HG03378 (cell line): ENCODE data around the gene SCAMP2.

Experiments used
- ATAC-seq: cut with Tn5 transposase; IDR thresholded peaks from one replicate; pipeline ENCODE4 v1.9.1; 2021; ENCODE audit warnings: mild to moderate bottlenecking, moderate library complexity; ENCODE audit not compliant: unreplicated experiment

The SCAMP2 gene

GRCh38 chr15:74863239-74864056, 9.7 kb downstream of the SCAMP2 start:
- no peak for ATAC-seq

- no peak for ATAC-seq
These were observed 14.8 kb downstream of the SCAMP2 start for GRCh38 chr15:74858369-74858740.

DNA sequence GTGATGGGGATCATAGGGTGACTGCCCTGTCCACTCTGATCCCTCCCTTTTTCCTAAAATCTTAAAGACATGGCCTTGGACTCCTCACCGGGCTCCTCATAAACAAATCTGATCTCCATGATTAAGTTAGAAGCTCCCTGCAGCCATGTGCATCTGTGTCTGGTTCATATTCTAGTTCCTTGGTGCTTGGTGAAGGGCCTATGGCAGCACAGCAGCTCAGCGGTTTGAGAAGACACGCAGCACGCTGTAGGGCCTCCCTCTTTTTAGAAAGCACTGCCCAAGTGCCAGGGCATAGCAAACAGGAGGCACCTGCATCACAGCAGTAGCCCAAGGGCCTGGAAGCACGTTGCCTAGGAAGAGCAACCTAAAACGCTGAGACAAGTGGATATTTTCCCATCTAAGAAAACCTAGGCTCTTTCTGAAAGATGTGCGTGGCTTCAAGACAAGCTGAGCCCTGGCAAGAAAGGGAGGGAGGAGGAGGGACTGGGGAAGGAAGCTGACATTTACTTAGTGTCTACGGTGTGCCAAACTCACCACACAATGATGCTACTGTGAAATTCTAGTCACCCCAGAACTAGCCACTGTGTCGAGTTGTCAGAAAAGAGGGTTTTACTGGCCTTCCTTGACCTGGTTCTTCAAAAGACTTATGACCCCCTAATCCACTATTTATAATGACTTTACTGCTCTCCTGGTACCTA, 15.3 kb downstream of the SCAMP2 start:
- ATAC-seq, result peak; percentile 19

DNA sequence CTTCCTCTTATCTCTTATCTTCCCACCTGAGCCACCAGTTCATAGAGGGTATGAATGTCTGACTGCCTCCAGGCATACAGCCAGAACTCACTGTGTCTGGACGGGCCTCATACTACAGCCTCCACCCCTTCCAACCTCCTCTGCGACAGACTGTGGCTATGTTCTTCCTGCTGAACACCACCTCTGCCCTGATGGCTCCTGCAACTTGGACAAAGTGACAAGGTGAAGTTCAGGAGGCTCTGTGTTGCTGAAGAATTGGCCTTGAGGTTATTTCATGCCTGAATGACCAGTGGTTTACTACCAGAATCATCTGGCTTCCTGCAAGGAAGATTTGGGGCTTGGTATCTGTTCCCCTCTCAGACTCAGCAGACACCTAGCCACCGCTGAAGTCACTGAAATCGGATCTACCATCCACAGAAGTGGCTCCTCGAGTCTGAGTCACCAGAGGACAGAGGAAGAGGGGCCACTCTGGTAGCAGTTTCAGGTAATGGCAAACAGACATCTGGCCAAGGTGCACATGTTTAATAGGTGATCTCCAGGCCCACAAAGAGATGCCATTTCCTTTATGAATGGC, 16.0 kb downstream of the SCAMP2 start:
- ATAC-seq, result peak; percentile 62

GRCh38 chr15:74856537-74856936, 16.6 kb downstream of the SCAMP2 start:
- ATAC-seq, result no peak

DNA sequence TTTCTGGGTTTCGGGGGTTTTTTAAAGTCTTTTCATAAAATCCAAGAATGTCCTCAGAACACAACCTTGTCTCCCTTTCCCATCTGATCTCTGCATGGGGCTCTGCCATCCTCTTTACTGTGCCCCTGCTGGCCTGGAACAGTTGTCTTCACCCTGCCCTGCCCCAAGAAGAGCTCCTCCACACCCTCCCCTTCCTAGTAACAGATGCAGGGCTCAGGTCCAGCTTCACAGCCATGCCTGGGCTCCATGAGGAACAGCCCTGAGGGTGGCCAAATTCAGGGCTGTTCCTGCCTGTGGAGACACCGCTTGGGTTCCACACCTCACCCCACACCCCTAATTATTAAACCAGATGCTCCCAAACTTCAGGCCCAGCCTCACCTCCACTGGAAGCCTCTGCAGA, 17.3 kb downstream of the SCAMP2 start:
- ATAC-seq, result no peak

GRCh38 chr15:74854453-74855022, 18.6 kb downstream of the SCAMP2 start:
- no peak for ATAC-seq

GRCh38 chr15:74851960-74852359, 21.2 kb downstream of the SCAMP2 start:
- ATAC-seq, result no peak

DNA sequence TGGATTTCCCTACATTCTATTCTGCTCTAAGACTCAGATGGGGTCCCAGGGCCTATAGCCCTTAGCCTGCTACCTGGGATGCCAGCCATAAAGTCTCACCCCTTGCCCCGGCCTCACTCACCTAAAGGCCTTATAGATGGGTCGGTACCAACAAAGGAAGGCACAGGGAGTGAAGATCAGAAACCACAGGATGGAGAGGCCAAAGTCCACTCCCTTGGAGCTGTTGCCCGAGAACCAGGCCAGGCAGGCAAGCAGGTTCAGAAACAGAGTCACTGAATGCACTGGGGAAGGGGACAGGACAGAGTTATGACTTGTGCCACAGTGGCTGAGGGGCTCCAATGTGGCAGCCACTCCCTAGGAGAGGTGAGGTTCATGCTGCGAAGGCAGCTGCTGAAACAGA, 22.8 kb downstream of the SCAMP2 start:
- ATAC-seq, result no peak

DNA sequence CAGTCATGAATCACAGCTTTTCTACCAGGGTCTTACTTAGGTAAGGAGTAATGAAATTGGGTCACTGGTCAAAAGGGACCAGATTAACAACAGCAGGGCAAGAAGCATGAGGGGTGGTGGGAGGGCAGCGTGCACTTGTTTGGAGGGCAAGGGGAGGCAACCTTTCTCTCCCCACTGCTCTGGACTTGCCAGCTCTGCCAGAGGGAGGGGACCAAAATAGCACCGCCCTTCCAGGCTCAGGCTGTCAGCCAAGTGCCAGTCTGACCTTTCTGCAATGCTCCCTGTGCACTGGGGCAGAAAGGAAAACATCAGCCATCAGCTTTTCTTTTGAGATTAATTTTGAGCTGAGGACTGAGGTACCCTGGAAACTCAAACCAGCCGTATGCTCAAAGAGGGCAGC, 25.7 kb downstream of the SCAMP2 start:
- ATAC-seq, result no peak

DNA sequence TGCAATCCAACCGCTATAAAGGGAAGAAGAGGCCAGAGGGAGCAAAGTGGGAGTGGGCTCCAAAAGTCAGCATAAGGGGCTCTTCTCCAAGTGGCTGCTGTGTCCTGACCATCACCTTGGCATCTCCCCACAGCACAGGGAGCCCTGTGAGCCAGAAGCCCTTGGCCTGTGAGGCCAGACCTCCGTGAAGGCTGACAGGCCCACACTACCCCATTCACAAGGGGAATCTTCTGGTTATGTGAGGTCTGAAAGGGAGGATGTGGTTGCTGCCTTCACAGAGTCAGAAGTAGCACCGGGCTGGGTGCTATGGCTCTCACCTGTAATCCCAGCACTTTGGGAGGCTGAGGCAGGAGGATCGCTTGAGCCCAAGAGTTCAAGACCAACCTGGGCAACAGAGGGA, 27.6 kb downstream of the SCAMP2 start:
- ATAC-seq, result no peak

GRCh38 chr15:74845208-74845568, 28.0 kb downstream of the SCAMP2 start:
- ATAC-seq, result no peak

DNA sequence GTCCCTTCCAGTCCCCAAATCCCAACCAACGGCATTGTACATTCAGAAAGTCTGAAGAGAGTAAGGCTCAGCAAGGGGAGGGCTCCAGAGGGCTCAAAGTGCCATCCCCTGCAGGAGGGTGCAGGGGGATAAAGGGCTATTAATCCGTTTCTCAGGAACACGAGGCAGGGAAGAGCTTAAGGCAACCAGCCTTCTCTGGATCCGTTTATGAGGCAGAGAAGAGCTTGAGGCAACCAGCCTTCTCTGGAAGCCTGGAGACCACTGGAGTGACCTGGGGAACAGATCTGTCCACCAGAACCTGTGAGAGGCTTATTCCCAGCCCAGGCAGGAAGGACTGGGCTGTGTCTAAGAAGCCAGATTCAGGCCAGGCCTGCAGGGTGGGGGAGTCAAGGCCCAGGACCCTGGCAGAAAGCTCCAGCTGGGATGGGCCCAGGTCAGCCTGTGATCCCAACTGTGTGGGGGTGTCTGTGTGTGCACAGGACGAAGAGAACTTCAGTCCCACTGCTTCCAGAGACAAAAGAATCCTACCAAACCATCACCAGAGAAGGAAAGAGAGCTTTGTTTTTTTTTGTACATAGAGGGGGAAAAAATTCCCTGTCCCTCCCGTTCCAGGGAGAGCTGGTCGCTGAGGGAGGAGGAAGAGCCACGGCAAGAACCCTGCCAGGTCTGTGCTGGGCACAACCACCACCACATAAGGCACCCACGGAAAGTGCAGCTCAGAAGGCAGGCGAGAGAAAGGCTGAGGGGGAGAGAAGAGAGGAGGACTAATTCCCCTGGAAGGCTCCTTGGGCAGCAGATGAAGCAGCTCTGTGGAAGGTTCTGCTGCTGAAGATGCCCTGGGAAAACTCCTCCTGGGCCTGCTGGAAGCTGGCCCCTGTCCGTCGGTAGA, 28.6 kb downstream of the SCAMP2 start:
- no peak for ATAC-seq

GRCh38 chr15:74843891-74844299, 29.3 kb downstream of the SCAMP2 start:
- no peak for ATAC-seq

- ATAC-seq, result peak; percentile 6
These were observed 29.7 kb downstream of the SCAMP2 start for GRCh38 chr15:74843445-74843828.

- ATAC-seq, result peak; percentile 50
These were observed 30.4 kb downstream of the SCAMP2 start, which contains the start of gene ULK3 for GRCh38 chr15:74842581-74843444. ULK3 (minus strand) TSS chr15:74843156; CDS start chr15:74843105, 51 bp downstream.

DNA sequence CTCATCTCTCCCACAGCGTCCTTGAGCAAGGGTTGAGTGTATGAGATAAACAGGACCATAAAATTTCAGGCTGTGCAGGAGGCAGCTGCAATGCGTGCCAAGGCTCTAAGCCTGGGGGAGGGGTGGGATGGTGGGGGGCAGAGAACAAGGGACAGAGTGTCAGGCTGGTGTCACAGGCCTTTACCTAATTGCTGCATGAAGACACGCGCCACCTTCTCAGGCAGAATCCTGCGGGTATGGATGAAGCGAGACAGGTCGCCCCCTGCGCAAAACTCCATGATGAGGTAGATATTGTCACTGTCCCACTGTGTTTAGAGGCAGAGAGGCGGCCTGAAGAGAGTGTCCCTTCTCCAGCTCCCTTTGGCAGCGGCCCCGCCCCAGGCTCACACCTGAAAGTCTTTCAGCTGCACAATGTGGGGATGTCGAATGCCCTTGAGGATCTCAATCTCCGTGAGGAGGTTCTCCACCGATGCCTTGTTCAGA, 31.2 kb downstream of the SCAMP2 start:
- ATAC-seq, result no peak

- ATAC-seq, result no peak
These were observed 32.1 kb downstream of the SCAMP2 start for GRCh38 chr15:74840851-74841775.
